Measurements from ENCODE around the gene CD8B. TPM values are rescaled to one million over a fixed set of nuclear protein-coding genes. Genes with fewer than 3 reads are reported as not detected.

The CD8B gene
- total RNA-seq, 2 donors from 2014 or later: not detected

GRCh38 chr2:86785456-86785855 is 76.2 kb downstream of the CD8B start:
- H3K27ac ChIP-seq (ENCODE audit: low read depth, low read length): no peak overlapping the region
- H3K27me3 Mint-ChIP-seq (ENCODE audit: insufficient read depth): peaks cover 41% of the 10 kb centered on the region
- H3K4me1 ChIP-seq (ENCODE audit: control insufficient read depth, insufficient read depth, low read length): no peaks in the 10 kb centered on the region
- H3K9ac ChIP-seq (ENCODE audit: extremely low read depth, low read length, poor library complexity, severe bottlenecking): no peak overlapping the region
- peaks cover 3% of the 10 kb centered on the region for H3K9me3 Mint-ChIP-seq
- TF ChIP-seq CTCF (conservative IDR thresholded peaks at IDR 0.05): no peak
- H3K4me3 ChIP-seq (ENCODE audit: low read length): no peak overlapping the region
- DNase-seq: no peak
- H3K27me3 ChIP-seq (ENCODE audit: control insufficient read depth, insufficient read depth, low read length, poor library complexity, severe bottlenecking): peaks cover 40% of the 10 kb centered on the region
- no peaks in the 10 kb centered on the region for H3K9me3 ChIP-seq (ENCODE audit: control insufficient read depth, low read length)
- no peak overlapping the region for H3K27ac Mint-ChIP-seq
- WGBS, 2 experiments (ENCODE audit: insufficient coverage in 1 of 2, insufficient read length in 1 of 2): 95% methylated on average over 9 of the region's 9 CpGs; no CpG with 5 or more reads in 1 of the 2 experiments
- no peaks in the 10 kb centered on the region for H3K4me1 Mint-ChIP-seq
- no peaks in the 10 kb centered on the region for H3K36me3 ChIP-seq (ENCODE audit: control insufficient read depth, insufficient read depth, low read length)
- H3K4me3 Mint-ChIP-seq: no peak overlapping the region
- no peaks in the 10 kb centered on the region for H3K36me3 Mint-ChIP-seq (ENCODE audit: low read depth)

- Mint-ChIP-seq H3K27me3 (ENCODE audit: insufficient read depth) (peaks cover 24% of the 10 kb centered on the region), H3K4me3 (no peak overlapping the region), H3K9me3 (no peaks in the 10 kb centered on the region), H3K27ac (no peak overlapping the region), H3K36me3 (ENCODE audit: low read depth) (no peaks in the 10 kb centered on the region), H3K4me1 (no peaks in the 10 kb centered on the region)
- Histone ChIP-seq H3K36me3 (ENCODE audit: control insufficient read depth, insufficient read depth, low read length) (no peaks in the 10 kb centered on the region), H3K9ac (ENCODE audit: extremely low read depth, low read length, poor library complexity, severe bottlenecking) (no peak overlapping the region), H3K27ac (ENCODE audit: low read depth, low read length) (no peak overlapping the region), H3K4me1 (ENCODE audit: control insufficient read depth, insufficient read depth, low read length) (no peaks in the 10 kb centered on the region), H3K9me3 (ENCODE audit: control insufficient read depth, low read length) (no peaks in the 10 kb centered on the region), H3K4me3 (ENCODE audit: low read length) (no peak overlapping the region), H3K27me3 (ENCODE audit: control insufficient read depth, insufficient read depth, low read length, poor library complexity, severe bottlenecking) (peaks cover 23% of the 10 kb centered on the region)
- no peak for TF ChIP-seq CTCF (conservative IDR thresholded peaks at IDR 0.05)
- DNase-seq: no peak
- WGBS, 2 experiments (ENCODE audit: insufficient coverage in 1 of 2, insufficient read length in 1 of 2): 95 to 100% methylated on average over 2 to 8 of the region's 8 CpGs
These were observed 77.9 kb downstream of the CD8B start for GRCh38 chr2:86783615-86784339.

GRCh38 chr2:86782748-86783147 is 78.9 kb downstream of the CD8B start:
- H3K4me3 Mint-ChIP-seq: no peak overlapping the region
- H3K9me3 ChIP-seq (ENCODE audit: control insufficient read depth, low read length): no peaks in the 10 kb centered on the region

More at GRCh38 chr2:86782748-86783147, 78.9 kb downstream of the CD8B start:
- peaks cover 13% of the 10 kb centered on the region for H3K27me3 ChIP-seq (ENCODE audit: control insufficient read depth, insufficient read depth, low read length, poor library complexity, severe bottlenecking)
- Mint-ChIP-seq H3K4me1 (no peaks in the 10 kb centered on the region), H3K9me3 (no peaks in the 10 kb centered on the region), H3K27me3 (ENCODE audit: insufficient read depth) (peaks cover 13% of the 10 kb centered on the region), H3K27ac (no peak overlapping the region), H3K36me3 (ENCODE audit: low read depth) (no peaks in the 10 kb centered on the region)
- H3K4me3 ChIP-seq (ENCODE audit: low read length): no peak overlapping the region
- H3K27ac ChIP-seq (ENCODE audit: low read depth, low read length): no peak overlapping the region
- 90 to 92% methylated on average over 5 to 7 of the region's 7 CpGs for WGBS, 2 experiments (ENCODE audit: insufficient coverage in 1 of 2, insufficient read length in 1 of 2)
- no peaks in the 10 kb centered on the region for H3K36me3 ChIP-seq (ENCODE audit: control insufficient read depth, insufficient read depth, low read length)
- H3K9ac ChIP-seq (ENCODE audit: extremely low read depth, low read length, poor library complexity, severe bottlenecking): no peak overlapping the region
- DNase-seq: no peak
- no peaks in the 10 kb centered on the region for H3K4me1 ChIP-seq (ENCODE audit: control insufficient read depth, insufficient read depth, low read length)
- no peak for TF ChIP-seq CTCF (conservative IDR thresholded peaks at IDR 0.05)

Measured in endodermal cell (in vitro differentiated cells).